RPMI7951 (cell line): Measurements from ENCODE around the gene PALMD. TPM values are rescaled to one million over a fixed set of nuclear protein-coding genes. Genes with fewer than 3 reads are reported as not detected.

ENCODE experiments used
- DNase-seq: peaks from one replicate; pipeline ENCODE4 v3.0.0-alpha.2; 2012; ENCODE audit warnings: low read depth
- total RNA-seq: library from RNA; depleted of rRNA; stranded (reverse); fragments of >200 nt; shearing (Covaris generic); gene quantifications from 2 replicates; pipeline ENCODE4 v1.2.3, GENCODE V29; 2014

The PALMD gene
- total RNA-seq, 1 experiment from 2014 or later = 1.3 TPM

DNA sequence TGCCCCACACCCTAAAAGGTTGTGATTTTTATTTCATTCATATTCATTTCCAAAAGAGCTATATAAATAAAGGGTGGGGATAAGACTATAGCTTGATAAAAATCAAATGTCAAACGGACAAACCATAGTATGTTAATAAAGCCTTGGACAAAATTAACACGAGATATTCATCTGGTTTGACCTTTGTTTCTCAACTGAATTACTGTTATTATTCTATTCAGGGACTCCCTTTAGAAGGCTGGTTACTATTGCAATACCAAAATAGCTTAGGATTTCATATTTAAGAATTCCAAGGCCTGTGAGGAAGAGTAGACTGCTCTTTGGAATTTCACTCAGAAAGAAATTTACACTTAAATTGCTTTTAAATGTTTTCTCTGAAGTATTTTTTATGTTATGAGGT, 10.2 kb upstream of the PALMD start:
- DNase-seq = no peak

DNA sequence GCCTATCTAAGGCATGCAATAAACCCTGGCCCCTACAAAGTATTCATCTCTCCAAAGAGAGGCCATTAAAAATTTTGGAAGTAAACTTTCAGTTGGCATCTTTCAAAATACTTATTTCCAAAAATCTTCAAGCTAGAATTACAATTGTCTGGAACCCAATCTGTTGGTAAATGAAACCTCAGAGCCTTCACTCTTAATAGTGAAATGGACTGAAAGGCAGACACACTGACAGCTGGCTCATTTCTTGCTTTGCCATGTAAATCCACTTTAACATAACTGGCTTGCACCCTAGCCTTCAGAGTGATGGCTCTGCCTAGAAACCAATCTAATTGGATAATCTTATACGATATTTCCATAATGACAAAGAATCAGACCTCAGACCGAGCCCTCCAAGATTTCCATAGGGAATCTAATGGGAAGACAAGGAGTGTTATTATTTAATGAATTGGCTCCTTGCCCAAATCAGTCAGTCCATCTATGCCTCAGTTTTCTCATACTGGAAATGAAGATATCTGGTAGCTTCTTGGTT, 9.2 kb upstream of the PALMD start:
- no peak for DNase-seq

DNA sequence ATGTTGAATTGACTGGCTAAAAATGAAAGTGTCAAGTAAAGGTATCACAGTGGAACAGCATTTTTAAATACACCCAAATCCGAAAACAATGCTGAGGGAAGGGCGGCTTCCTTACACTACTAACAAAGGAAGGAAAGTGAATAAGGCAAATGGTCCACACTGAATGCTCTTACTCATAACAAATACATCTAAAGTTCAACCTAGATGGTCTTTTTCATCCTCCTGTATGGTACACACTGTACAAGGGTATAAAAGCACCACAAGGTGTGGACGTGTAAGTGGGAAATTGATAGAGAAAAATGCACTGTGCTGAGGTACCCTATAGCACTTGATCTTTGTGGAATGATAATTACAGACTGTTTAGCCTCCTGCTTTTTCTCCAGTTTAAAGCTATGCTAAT, 7.1 kb upstream of the PALMD start:
- DNase-seq = no peak

DNA sequence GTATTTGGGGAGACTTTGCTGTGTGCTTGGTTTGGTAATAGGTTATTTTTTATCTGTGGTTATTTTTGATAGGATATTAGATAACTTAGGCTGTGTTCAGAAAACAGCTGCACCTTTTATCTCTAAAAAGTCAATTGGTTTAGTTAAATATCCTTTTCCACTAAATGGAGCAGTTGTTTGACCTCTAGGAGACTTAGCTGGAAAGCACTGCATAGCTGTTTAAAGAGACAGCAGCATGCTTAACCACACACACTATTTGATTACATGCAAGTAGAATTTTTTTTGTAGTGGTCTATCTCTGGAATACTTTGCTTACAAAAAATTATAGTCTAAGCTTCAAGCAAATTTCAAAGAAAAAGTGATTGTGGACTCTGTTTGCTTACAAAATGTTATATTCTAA, 6.5 kb upstream of the PALMD start:
- no peak for DNase-seq

DNA sequence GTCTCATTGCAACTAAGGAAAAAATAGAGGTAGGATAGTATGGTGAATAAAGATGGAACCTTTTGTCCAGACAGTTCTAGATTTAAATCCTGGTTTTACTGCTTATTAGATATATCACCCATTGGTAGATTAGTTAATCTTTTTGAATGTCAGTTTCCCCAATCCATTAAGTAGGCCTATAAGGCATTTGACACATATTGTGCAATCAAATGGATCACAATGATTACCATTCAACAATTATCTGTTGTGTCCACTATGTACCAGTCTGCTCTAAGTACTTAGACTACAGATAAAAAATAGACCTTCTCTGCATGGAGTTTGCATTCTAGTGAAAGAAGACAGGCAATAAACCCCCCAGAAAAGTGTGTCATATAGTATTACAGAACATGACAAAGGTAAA, 6.0 kb upstream of the PALMD start:
- no peak for DNase-seq

DNA sequence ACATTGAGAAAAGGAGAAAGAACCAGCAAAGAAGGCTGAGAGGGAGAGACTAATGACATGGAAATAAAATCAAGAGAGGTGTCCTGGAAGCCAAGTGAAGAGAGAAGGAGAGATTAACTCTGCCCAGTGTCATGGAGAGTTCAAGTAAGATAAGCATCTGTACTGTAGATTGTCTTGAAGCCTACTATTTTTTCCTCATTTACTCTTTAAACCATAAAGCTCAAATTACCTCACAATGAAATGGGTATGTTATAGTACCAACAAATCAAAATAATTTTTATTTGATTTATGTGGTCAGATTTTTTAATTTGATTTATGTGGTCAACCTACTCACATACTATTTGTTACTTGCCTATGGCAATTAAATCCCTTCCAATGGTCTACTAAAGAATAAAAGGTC, 5.2 kb upstream of the PALMD start:
- no peak for DNase-seq

DNA sequence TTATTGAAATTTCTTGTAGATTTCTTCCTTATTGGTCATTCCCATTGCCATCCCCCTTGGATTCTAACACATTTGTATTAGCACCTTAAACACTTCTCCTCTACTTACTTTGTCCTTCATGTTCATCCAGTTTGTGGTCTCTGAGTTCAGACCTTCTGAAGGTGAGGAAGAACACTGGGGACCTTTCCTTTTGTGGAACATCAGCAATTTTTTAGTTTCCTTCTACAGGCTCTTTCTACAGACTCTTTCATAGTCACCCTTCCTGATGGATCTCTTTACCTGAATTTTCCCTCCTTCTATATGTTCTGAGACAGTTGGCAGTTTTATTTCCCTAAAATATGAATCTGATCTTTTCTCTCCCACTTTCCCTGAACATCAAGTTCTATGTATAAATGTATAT, 4.4 kb upstream of the PALMD start:
- no peak for DNase-seq

DNA sequence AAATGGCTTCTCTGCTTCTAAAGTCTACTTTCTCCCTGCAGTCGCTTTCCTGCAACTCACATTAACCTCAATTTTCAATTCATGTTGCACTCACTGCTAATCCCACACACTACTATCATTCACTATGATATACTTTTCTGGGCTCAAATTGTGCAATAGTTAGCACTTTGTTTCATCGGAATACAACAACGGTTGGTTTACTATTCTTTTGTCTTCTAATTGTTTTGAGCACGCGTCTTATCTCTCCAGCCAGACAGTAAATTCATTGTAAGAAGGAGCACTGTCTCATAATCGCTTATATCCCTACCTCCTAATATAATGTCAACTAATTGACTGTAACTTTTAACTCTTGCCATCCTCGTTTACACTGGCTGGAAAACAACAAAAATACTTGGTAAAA, 3.9 kb upstream of the PALMD start:
- DNase-seq = no peak

DNA sequence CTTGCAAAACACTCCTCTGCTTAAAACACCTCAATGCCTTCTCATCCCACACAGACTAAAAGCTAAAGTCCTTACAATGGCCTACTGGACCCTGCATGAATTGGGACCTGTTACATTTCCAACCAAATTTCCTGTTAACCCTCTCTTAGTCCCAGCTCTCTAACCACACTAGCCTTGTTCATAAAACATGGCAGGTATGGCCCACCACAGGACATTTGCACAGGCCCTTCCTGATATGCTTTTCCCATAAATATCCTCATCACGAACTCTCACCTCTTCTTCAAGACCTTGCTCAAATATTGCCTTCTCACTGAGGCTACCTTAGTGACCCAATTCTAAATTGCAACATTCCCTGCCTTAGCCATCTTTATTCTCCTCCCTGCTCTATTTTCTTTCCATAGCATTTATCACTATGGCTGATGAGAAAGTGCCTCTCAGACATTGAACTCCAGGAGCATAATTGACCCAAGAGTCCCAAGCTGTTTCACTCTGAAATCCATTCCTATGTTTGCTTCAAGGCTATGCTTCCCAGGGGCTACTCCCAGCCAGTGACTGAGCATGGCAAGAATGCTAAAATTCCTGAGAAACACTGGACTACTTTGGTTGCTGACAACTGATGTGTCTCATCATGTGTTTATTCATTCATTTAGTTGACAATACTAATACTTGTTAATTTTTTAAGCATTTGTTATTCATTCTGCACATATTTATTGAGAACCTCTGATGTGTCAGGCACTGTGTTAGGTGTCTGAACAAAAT, 2.7 kb upstream of the PALMD start:
- no peak for DNase-seq

DNA sequence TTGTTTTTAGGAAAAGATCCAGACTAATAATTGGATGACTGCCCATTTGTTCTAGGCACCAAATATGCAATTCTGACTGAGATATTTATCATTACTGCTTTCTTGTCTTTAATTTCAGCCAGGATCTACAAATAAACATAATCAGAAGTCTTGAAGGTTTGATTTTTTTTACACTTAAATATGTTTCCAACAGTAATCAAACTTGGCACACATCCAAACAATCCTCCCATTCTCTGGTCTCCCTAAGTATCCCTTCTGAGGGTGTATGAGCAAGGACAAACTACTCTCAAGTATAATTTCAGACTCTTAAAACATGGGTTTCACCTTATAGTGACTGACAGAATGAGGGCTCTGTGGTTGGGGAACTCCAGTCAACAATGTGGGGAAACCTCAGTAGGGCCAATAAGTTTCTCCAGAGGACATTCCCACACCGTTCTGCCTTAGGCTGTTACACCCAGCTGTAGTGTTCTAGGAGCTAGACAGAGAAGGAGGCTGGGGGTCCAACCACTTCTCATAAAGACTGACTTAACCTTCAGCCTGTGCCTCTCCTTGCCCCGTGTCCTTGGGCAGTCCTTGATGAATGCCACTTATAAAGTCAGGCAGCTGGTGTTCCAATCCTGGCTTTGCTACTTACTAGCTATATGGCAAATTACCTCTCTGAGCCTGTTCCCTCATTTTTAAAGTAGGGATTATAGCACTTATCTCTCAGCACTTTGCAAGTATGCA, 1.5 kb upstream of the PALMD start:
- DNase-seq = no peak

DNA sequence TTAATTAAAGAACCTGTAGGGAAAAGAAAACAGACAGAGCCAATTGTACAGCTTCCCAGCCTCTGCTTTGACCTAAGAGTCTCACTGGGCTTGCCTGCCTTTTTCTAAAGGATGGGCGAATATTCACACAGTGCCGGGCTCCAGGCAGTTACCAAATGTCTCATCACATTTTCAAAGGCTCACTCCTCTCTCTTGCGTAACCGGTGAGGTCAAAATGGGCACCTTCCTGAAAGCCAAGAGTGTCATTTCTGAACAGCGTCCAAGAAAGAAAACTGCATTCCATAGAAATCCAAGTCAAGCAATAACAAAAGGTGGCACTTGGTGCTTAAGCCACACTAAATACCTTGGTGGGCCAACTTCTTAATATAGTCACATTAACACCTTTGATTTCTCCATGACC, 710 bp upstream of the PALMD start:
- peak; percentile 64 for DNase-seq

DNA sequence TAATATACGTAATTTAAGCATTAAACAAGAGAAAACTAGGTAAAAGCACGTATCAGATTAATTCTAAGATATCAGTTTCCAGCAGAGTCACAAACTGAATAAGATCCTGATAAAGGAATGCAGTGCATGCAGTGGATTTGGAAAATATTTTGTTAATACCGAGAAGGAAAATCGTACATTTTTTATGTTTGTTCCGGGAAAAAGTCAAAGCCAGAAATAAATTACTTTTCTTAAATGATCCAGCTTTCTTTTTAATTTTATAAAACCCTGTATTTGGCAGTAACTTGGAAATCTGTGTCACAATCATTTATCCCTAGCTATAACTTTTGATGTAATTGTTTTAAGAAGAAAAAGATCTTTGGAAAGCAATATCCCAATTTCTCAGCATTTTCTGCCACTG, 955 bp downstream of the PALMD start:
- DNase-seq = no peak

DNA sequence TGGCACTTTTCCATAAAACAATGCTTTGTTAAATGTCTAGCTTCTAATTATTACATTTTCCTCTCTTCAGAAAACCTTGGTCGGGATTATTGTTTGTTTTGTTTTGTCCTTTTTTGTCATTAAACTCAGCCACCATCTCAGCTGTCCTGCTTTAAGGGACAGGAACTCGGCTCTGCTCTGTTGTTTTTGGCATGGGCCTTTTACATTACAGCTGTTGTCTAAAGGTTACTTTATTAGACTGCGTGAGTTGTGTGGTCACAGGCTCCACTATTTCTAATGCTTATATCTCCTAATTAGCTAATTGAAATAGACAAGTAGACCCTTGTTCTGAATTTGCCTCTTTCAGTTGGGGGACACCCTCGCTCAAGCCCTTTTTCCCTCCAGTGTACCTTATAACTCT, 1.6 kb downstream of the PALMD start:
- no peak for DNase-seq

DNA sequence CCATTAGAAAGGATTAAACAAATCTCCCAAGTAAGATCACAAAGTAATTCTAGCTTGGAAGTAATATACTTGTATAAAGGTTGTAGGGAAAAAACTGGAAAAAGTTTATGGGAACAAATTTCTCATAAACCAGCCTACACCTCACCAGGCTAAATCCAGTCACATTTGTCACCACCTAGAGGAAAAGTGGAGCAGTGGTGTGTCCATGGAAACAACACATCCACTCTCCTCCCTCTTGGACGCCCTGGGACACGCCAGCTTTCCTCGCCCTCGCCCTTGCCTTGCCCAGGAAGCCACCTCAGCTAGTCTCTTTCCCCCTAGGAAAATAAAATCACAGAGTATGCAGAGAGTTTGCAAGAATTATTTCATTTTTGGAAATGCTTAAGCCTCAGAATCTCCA, 2.2 kb downstream of the PALMD start:
- peak; percentile 67 for DNase-seq

DNA sequence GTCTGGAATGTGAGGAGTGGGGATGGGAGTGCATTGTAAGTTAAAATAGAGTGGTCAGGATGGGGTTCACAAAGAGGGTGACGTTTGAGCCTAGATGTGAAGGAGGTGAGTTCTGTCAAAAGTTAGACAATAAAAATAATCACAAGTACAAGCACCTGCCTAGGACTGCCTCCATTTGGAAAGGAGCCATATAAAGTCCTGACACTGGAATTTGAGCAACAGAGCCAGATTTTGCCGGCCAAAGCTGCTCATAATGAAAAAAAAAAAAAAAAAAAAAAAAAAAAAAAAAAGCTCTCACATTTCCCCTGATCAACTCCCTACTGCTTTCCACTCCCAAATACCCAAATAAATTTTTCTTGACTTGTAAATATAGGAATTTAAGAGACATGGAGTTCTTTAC, 4.1 kb downstream of the PALMD start:
- no peak for DNase-seq

DNA sequence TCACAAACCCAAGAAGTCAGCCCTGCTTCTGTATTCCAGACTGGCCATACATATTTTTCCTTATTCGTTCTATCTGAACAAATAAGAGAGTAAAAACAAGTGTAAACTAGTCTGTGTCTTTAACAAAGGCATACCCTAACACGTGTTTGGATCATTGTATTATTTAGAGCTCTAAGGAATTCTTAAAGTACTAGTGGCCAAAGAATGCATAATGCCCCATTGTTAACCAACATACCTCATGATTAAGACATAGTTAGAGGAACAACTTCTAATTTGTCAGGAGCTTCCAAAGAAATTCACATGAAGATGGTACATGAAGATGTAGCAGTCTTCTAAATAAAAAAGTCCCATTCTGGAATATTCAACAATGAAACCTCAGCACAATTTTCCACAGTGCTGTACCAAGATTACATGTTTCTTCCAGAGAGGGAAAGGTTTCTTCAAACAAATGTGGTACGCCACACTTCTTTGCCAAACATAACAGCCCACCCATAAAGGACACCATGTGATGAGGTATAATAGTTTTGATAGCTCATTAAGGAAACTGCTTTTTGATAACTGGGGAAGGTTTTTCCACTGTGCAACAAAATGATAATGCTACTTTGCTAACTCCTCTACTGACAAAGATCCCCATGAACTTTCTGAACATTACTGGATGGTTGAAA, 5.0 kb downstream of the PALMD start:
- DNase-seq = no peak

DNA sequence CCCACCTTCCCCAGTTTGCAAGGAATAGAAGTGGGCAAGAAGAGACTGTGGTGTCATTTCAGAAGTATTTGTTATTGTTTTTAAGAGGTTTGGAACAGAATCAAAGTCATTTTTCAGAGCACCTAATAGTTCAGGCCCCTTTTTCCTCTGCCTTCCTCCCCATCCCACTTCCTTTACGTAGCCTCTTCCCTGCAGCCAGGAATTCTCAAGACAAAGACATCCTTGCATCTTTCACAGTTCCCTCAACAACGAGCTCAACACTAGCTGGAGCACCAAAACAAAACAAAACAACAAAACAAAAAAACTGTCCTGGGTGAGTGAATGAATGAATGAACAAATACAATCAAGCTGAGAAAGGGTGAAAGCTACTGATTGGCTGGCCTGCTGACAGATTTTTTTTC, 7.0 kb downstream of the PALMD start:
- DNase-seq = no peak

DNA sequence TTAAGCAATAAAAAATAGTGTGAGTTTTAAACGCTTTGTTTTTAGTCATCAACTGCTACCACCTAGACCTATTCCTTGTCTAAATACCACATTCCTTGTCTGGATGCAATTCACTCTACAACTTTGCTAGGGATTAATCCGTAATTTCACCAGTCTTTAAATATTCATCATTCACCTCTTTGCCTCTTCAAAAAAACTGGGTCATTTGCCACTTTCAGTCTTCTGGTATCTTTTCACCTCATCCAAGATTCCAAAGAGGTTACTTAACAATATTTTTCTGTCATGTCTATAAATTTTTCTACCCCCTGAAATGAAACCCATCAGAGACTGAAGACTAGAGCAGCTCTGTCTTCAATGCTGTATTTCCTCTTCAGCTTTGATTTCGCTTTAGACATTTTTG, 9.5 kb downstream of the PALMD start:
- DNase-seq = no peak

DNA sequence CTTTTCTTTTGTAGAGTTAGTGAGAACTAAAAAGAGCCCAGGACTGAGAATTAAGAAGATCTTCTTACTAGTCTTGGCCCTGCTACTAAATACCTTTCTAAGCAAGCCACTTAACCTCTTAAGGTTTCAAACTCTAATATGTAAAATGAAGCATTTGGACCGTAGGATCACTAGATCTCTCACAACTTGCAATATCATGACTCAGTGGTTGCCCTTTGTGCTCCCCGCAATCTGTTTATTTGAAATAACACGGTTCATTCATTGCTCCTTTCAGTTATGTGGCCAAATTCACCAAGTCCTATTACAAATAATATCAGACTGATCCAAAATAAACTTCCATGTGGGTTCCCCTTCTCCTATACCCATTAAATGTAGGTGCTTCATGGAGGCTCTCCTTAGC, 10.8 kb downstream of the PALMD start:
- no peak for DNase-seq

DNA sequence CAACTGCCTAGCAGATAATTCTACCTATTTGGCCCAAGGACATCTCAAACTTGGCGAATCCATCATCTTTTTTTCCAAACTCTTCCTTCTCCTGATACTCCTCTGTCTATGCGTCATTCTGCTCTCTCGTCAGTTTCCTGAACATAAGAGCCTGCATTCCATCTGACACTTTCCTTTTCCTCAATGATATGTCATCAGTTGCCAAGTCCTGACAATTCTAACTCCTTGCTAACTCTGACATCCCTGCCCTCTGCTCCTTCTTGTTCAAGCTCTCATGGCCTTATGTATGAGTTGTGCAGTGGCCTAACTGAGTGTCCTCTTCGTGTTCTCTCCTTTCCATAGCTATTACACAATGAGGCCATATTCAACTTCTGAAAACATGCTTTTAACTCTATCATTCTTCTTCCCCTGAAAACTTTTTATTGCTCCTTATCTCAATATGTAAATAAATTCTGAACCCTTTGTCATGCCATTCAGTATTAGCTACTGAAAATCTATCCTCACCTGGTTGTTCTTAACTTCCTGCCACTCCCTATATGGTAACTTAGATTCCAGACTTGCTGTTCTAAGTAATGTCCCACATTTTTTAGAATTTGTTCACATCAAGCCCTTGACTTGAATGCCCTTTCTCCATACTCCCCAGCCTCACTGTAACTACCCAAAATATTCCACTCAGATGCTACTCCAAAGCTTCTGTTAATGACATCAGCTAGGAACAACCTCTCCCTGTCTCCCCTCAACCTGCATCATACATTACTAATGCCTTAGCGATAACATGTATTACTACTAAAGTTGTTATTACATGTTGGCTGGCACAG, 11.5 kb downstream of the PALMD start:
- no peak for DNase-seq

DNA sequence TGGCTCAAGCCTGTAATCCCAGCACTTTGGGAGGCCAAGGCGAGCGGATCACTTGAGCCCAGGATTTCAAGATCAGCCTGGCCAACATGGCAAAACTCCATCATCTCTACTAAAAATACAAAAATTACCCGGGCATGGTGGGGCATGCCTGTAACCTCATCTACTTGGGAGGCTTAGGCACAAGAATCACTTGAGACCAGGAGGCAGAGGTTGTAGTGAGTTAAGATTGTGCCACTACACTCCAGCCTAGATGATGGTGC, 12.0 kb downstream of the PALMD start:
- no peak for DNase-seq

DNA sequence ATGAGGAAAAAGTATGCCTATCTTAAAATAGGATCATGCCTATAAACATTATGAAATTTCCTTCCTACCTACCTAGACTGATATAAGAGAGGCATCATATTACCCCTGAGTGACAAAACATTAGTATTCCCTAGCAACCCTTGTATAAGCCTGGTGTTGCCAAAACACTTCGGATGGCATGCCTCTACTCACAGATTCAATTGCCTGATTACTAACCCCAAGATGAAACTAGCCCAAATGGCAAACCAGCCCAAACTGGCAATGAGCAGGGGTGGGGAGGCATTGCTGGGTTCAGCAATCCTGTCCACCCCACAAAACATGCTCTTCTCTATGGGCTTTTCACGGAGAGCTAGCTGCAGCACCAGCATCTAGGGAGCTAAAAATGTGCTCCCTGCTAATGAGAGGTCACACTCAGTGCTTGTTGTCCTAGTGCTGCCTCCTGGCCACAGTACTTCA, 13.9 kb downstream of the PALMD start:
- DNase-seq = peak; percentile 50
